SK-N-SH (cell line): ENCODE measurements around the gene ANKRD44. TPM values are rescaled to one million over a fixed set of nuclear protein-coding genes. Genes with fewer than 3 reads are reported as not detected.

Experiments
- CTCF ChIA-PET: fragments of 300-600, 350-600 bp; formaldehyde crosslinking; extraction: SDS; loops from one replicate; lab custom pipeline; 2021; lab: Yijun Ruan, JAX
- POLR2A ChIA-PET: fragments of 350-600 bp; sonication (Branson Sonifier 250); formaldehyde crosslinking; extraction: SDS; loops from one replicate; lab custom pipeline; 2020; ENCODE audit warnings: antibody characterized with exemption, inconsistent platforms; lab: Yijun Ruan, JAX
- DNase-seq: peaks from one replicate; pipeline ENCODE4 v3.0.0; 2012
- H2AFZ ChIP-seq: fragments of 200-600 bp; sonication (generic); 2 replicates; pipeline ENCODE4 v1.8.1; 2016; ENCODE audit warnings: antibody characterized with exemption, mild to moderate bottlenecking, low read depth
- H3F3A ChIP-seq: fragments of 200-600 bp; sonication (generic); replicated peaks from 2 replicates; pipeline ENCODE3; 2016; ENCODE audit warnings: antibody characterized with exemption, mild to moderate bottlenecking; ENCODE audit not compliant: insufficient read depth
- H3K27ac ChIP-seq, 2 experiments: fragments of 200-500 bp in 1 of 2; fragments of 200-600 bp in 1 of 2; sonication (Bioruptor generic) in 1 of 2; sonication (generic), shearing (Covaris generic) in 1 of 2; 2 replicates each; pipeline versions ENCODE4 v1.5.1 to v1.6.1; 2014 to 2016; ENCODE audit warnings: low read depth in 2 of 2, inconsistent platforms in 1 of 2, low read length in 1 of 2, mild to moderate bottlenecking in 1 of 2, mixed read lengths in 1 of 2
- H3K27me3 ChIP-seq: fragments of 200-600 bp; sonication (generic), shearing (Covaris generic); 2 replicates; pipeline ENCODE4 v1.6.1; 2016; ENCODE audit warnings: mixed run types; ENCODE audit not compliant: insufficient read depth
- H3K36me3 ChIP-seq, 2 experiments: fragments of 200-500 bp in 1 of 2; fragments of 200-600 bp in 1 of 2; sonication (Bioruptor generic) in 1 of 2; sonication (generic) in 1 of 2; replicated peaks in 1 of 2; 2 replicates each; pipeline versions ENCODE3 to v1.5.1; 2014 to 2016; ENCODE audit warnings: low read length in 1 of 2, mild to moderate bottlenecking in 1 of 2; ENCODE audit not compliant: insufficient read depth in 2 of 2, control insufficient read depth in 1 of 2
- H3K4me1 ChIP-seq, 2 experiments: fragments of 200-500 bp in 1 of 2; fragments of 200-600 bp in 1 of 2; sonication (Bioruptor generic) in 1 of 2; sonication (generic), shearing (Covaris generic) in 1 of 2; 2 replicates each; pipeline versions ENCODE4 v1.5.1 to v1.6.1; 2014 to 2016; ENCODE audit warnings: low read depth in 1 of 2, low read length in 1 of 2, mixed run types in 1 of 2; ENCODE audit not compliant: insufficient read depth in 2 of 2, control insufficient read depth in 1 of 2
- H3K4me2 ChIP-seq: fragments of 200-600 bp; sonication (generic), shearing (Covaris generic); 2 replicates; pipeline ENCODE4 v1.6.1; 2017; ENCODE audit warnings: mixed run types
- H3K4me3 ChIP-seq, 2 experiments: fragments of 200-500 bp in 1 of 2; fragments of 200-600 bp in 1 of 2; sonication (Bioruptor generic) in 1 of 2; sonication (generic), shearing (Covaris generic) in 1 of 2; 2 replicates each; pipeline versions ENCODE4 v1.5.1 to v1.8.1; 2014 to 2016; ENCODE audit warnings: low read depth in 2 of 2, inconsistent platforms in 1 of 2, low read length in 1 of 2, mild to moderate bottlenecking in 1 of 2, mixed read lengths in 1 of 2, moderate library complexity in 1 of 2
- H3K79me2 ChIP-seq: fragments of 200-600 bp; sonication (generic); 2 replicates; pipeline ENCODE4 v1.8.1; 2017; ENCODE audit warnings: mild to moderate bottlenecking; ENCODE audit not compliant: insufficient read depth
- H3K9ac ChIP-seq: fragments of 200-600 bp; sonication (generic); 2 replicates; pipeline ENCODE4 v1.6.1; 2017; ENCODE audit warnings: mixed run types
- H3K9me2 ChIP-seq: fragments of 200-600 bp; sonication (generic); 2 replicates; pipeline ENCODE4 v1.6.1; 2017; ENCODE audit warnings: mixed run types
- H3K9me3 ChIP-seq: fragments of 200-600 bp; sonication (generic); 2 replicates; pipeline ENCODE4 v1.6.1; 2017; ENCODE audit warnings: mixed run types, mild to moderate bottlenecking, moderate library complexity
- H4K20me1 ChIP-seq: fragments of 200-600 bp; sonication (generic); 2 replicates; pipeline ENCODE4 v1.6.1; 2017; ENCODE audit warnings: mild to moderate bottlenecking, mixed run types; ENCODE audit not compliant: insufficient read depth
- FOSL2 ChIP-seq: IDR thresholded peaks from 2 replicates; pipeline ENCODE4 v1.4.0; 2012; ENCODE audit warnings: low read depth, mild to moderate bottlenecking, moderate library complexity, borderline replicate concordance
- GATA2 ChIP-seq: sonication (generic); formaldehyde crosslinking; IDR thresholded peaks from 2 replicates; pipeline ENCODE4 v1.5.0; 2020; ENCODE audit warnings: mild to moderate bottlenecking, missing genetic modification reagents
- IRF3 ChIP-seq: fragments of 150-350 bp; IDR thresholded peaks from 2 replicates; pipeline ENCODE4 v1.6.1; 2016; ENCODE audit warnings: mild to moderate bottlenecking, low read depth, low read length
- MEF2A ChIP-seq: IDR thresholded peaks from 2 replicates; pipeline ENCODE4 v1.4.0; 2012; ENCODE audit warnings: low read depth, borderline replicate concordance
- NRF1 ChIP-seq: IDR thresholded peaks from 2 replicates; pipeline ENCODE4 v1.6.1; 2012; ENCODE audit warnings: low read depth, mild to moderate bottlenecking, low read length
- RAD21 ChIP-seq: IDR thresholded peaks from 2 replicates; pipeline ENCODE4 v1.6.1; 2012; ENCODE audit warnings: mild to moderate bottlenecking, low read length
- RFX5 ChIP-seq: IDR thresholded peaks from 2 replicates; pipeline ENCODE4 v1.6.1; 2012; ENCODE audit warnings: mild to moderate bottlenecking, improper control_type of control experiment, low read length
- SMC3 ChIP-seq: IDR thresholded peaks from 2 replicates; pipeline ENCODE4 v1.6.1; 2012; ENCODE audit warnings: low read depth, low read length, improper control_type of control experiment
- WGBS: methylation state at CpG from one replicate; pipeline ENCODE4 v1.1.6; 2017; ENCODE audit warnings: low lambda C conversion rate; 5-methylcytosine and 5-hydroxymethylcytosine counted together
- polyA plus RNA-seq, 3 experiments: library from polyadenylated mRNA; depleted of rRNA; stranded (reverse); fragments of >200 nt; gene quantifications; 2 replicates each; pipeline ENCODE4 v1.2.3, GENCODE V29; 2012
- TF ChIP-seq, protein P1 (sequence below): fragments of 200-600 bp; sonication (generic); IDR thresholded peaks from 2 replicates; pipeline ENCODE4 v1.6.1; 2017; ENCODE audit warnings: antibody characterized with exemption, mild to moderate bottlenecking, moderate library complexity
- TF ChIP-seq, protein P2 (sequence below): IDR thresholded peaks from 2 replicates; pipeline ENCODE4 v1.4.0; 2012; ENCODE audit warnings: low read depth, borderline replicate concordance

ANKRD44 gene
- polyA plus RNA-seq, 1 of the 3 experiments (the other 2 are of a cell fraction), result 12.5 TPM

- POLR2A ChIA-PET, result no interaction called here
- peaks cover 21 to 26% of the 10 kb centered on the region in 2 experiments; a peak in 3 of 4 replicates for H3K4me1 ChIP-seq
- peaks cover 6% of the 10 kb centered on the region for H3F3A ChIP-seq
- H3K27ac ChIP-seq, result peak overlapping the region in 1 of 2 experiments; percentile 58; a peak in 2 of 4 replicates
- H3K4me2 ChIP-seq, result no peak overlapping the region
- TF ChIP-seq, protein P1, sequence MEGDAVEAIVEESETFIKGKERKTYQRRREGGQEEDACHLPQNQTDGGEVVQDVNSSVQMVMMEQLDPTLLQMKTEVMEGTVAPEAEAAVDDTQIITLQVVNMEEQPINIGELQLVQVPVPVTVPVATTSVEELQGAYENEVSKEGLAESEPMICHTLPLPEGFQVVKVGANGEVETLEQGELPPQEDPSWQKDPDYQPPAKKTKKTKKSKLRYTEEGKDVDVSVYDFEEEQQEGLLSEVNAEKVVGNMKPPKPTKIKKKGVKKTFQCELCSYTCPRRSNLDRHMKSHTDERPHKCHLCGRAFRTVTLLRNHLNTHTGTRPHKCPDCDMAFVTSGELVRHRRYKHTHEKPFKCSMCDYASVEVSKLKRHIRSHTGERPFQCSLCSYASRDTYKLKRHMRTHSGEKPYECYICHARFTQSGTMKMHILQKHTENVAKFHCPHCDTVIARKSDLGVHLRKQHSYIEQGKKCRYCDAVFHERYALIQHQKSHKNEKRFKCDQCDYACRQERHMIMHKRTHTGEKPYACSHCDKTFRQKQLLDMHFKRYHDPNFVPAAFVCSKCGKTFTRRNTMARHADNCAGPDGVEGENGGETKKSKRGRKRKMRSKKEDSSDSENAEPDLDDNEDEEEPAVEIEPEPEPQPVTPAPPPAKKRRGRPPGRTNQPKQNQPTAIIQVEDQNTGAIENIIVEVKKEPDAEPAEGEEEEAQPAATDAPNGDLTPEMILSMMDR, result peak; percentile 49
- TF ChIP-seq SMC3 (peak; percentile 33; the same call in 1 of the 2 replicates), RAD21 (peak; percentile 74), RFX5 (no peak), GATA2 (CRISPR knock-in tag) (no peak)
- TF ChIP-seq, all 33 proteins: peak for 3
- no peak for DNase-seq
- no peaks in the 10 kb centered on the region for H4K20me1 ChIP-seq
- H2AFZ ChIP-seq, result no peak overlapping the region
- H3K27me3 ChIP-seq, result no peaks in the 10 kb centered on the region
- H3K36me3 ChIP-seq, result peaks cover 0 to 6% of the 10 kb centered on the region in 2 experiments
- no peaks in the 10 kb centered on the region for H3K79me2 ChIP-seq
- WGBS, result 87% methylated on average over 7 of the region's 7 CpGs
- no peaks in the 10 kb centered on the region for H3K9me2 ChIP-seq
- H3K9me3 ChIP-seq, result no peaks in the 10 kb centered on the region
- H3K9ac ChIP-seq, result no peak overlapping the region
- H3K4me3 ChIP-seq, result no peak overlapping the region
- CTCF ChIA-PET, result interaction anchor here (0.5 to 2.6 kb wide), 23 partner anchors 11 to 298 kb away, joined by 3 to 13 read pairs (median 4); no protein-coding TSS in a partner anchor
Measured at GRCh38 chr2:197075754-197076337, 234.7 kb downstream of the ANKRD44 start.

GRCh38 chr2:197075281-197075680 is 235.3 kb downstream of the ANKRD44 start:
- Histone ChIP-seq H3K9me3 (no peaks in the 10 kb centered on the region), H3K9me2 (no peaks in the 10 kb centered on the region), H3K4me1 (peaks cover 16 to 21% of the 10 kb centered on the region in 2 experiments; a peak in 3 of 4 replicates)
- CTCF ChIA-PET, result interaction anchor here (0.5 to 2.6 kb wide), 19 partner anchors 12 to 299 kb away, joined by 3 to 13 read pairs (median 4); no protein-coding TSS in a partner anchor
- DNase-seq, result no peak
- TF ChIP-seq NRF1 (no peak), MEF2A (no peak), FOSL2 (no peak), IRF3 (no peak)
- TF ChIP-seq, protein P2, sequence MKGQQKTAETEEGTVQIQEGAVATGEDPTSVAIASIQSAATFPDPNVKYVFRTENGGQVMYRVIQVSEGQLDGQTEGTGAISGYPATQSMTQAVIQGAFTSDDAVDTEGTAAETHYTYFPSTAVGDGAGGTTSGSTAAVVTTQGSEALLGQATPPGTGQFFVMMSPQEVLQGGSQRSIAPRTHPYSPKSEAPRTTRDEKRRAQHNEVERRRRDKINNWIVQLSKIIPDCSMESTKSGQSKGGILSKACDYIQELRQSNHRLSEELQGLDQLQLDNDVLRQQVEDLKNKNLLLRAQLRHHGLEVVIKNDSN, result no peak
- TF ChIP-seq, all 33 proteins: peak for 0
- H3K36me3 ChIP-seq, result peaks cover 0 to 6% of the 10 kb centered on the region in 2 experiments
- H2AFZ ChIP-seq, result no peak overlapping the region
- H3F3A ChIP-seq, result peaks cover 6% of the 10 kb centered on the region
- no peak overlapping the region for H3K9ac ChIP-seq
- no peaks in the 10 kb centered on the region for H3K79me2 ChIP-seq
- H4K20me1 ChIP-seq, result no peaks in the 10 kb centered on the region
- peak overlapping the region in 1 of 2 experiments; percentile 34; a peak in 2 of 4 replicates for H3K27ac ChIP-seq
- 78% methylated on average over 2 of the region's 2 CpGs for WGBS
- H3K4me2 ChIP-seq, result no peak overlapping the region
- POLR2A ChIA-PET, result no interaction called here
- H3K4me3 ChIP-seq, result no peak overlapping the region
- no peaks in the 10 kb centered on the region for H3K27me3 ChIP-seq
